IPS DF 4.7 (cell line): ENCODE results near the gene ARHGAP25.

ENCODE experiments used
- DNase-seq: peaks from one replicate; pipeline ENCODE4 v3.0.0-alpha.2; 2013; ENCODE audit warnings: low spot score; ENCODE audit errors: extremely low read depth

The ARHGAP25 gene

DNA sequence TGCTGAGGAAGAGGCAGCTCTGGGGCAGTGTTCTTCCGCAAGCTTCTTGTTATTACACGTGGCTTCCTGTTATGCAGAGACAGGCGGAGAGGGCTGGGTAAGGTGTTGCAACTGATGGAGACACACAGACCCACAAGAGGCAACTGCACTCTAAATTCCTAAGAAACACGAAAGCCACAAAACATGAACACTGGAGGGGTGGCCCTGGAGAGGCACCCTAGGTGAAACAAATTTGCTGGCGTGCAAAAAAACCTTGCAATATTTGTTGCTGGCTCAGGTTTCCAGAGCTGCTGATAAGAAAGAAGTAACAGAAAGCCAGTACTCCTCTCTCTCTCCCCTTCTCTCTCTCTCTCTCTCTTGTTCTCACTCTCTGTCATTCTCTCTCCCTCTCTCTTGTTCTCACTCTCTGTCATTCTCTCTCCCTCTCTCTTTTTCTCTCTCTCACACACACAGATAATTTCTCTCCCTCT lies 31.8 kb downstream of the ARHGAP25 start:
- DNase-seq = no peak

DNA sequence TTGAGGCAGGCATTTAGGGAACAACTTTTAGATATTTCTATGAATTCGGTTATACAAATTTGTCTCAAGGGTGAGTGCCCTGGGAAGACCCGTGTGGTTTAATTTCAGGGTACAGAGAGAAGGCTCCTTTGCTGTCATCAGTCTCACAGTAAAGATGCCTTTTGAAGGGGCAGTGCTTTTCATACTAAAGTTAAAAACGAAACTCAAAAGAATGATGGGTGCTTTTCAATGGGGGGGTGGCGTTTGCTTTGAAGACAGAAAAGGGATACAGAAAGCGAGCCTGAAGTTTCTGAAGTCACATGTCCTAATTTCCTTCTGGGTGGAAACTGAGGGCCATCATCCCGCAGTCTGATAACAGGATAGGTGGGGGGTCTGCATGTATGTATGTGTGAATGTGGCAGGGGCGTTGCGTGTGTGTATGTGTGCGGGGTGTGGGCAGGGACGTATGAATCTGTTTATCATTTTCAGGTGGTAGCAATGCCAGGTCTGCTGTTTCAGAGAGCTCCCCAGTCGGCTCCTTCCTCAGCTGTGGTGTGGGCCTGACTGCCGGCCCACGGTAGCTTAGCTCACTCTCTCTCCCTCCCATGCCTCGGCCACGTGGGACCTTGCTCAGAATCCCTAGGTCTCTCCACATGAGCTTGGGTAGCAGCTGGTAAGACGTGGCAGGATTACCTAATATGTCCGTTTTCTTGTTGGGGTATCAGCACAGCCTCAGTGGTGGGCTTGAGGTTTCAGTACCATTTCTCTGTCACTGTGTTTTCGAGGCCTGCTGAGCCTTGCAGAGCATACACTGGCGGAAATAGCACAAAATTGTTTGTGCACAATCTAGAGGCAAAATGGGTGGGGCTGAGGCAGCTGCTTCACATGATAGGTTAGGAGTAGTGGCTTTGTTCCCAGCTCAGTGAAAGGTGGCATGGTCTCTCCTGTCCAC lies 32.7 kb downstream of the ARHGAP25 start:
- DNase-seq = no peak

DNA sequence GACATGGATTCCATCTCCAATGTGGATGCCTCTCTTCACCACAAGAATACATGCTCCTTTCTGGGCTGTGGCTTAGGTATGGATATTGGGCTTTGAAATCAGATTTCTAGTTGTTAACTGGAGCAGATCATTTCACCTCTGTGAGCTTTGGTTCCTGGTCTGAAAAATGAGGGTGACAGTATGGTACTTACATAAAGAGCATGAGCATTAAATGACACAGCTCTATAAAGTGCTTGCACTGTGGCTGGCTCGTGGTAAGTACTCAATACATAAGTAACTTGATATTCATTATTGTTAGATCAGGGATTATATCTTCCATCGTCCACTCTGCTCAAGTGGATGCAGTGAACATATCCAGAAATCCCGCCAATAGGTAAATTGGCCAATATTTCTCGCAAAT lies 33.4 kb downstream of the ARHGAP25 start:
- DNase-seq = no peak

DNA sequence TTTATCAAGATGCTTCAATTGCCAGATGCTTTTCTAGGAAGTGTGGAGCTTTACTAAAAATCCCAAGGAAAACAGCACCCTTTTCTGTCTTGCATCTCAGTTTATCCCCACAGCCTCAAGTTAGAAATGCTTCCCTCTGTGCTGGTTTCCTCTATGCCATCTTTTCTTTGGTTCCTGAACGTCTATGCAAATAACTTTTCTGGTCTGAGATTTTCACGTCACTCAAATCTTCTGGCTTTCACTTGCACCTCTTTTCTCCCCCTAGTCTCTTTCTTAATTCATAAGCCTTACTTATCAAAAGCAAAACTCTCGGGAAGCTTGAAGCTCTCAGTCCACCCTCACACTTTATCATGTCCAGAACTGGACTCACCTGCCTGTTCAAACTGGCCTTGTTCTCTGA lies 33.9 kb downstream of the ARHGAP25 start:
- DNase-seq = no peak

DNA sequence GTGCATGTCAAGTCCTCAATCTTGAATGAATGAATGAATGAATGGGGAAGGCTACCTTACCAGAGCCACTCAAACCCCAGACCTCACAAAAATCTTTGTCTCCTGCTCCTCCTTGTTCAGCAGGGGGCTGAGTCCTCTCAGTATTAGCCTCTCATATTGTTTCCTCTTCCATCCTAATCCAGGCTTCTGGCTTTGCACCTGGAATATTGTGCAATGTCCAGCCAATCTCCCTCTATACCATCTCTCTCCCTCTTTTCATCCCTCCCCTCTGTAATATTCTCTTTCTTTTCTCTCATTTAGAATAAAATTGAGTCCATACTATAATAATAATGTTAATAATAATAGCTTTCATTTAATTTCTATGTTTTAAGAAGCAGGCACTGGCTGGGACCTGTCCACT lies 34.3 kb downstream of the ARHGAP25 start:
- no peak for DNase-seq

DNA sequence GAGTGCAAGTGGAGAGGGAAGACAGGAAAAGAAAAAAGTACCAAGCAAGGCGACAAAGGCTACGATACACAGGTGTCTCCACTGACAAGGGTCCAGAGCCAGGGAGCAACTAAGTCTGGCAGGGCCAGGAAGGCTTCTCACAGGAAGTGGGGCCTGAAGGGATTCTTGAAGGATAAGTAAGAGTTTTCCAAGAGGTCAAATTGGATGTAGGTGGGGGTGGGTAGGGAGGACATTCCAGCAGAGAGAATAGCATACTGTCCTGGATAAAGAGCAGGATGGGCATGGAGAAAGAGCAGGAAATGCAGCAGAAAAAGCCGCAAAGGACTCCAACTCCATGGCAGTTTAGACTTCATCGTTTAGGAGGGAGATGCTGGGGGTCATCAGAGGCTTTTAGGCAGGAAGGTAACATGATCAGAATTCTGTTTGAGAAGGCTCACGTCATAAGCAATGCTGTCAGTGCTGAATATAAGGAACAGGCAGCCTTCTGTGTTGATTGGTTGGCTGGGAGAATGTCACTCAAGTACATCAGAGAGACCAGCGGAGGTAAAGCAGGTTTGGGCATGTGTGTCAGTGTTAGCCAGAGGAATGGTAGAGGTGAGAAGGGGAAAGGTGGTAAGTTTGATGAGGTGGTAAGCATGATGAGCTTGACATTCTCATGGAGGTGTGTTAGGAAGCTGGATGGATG lies 35.1 kb downstream of the ARHGAP25 start:
- no peak for DNase-seq

DNA sequence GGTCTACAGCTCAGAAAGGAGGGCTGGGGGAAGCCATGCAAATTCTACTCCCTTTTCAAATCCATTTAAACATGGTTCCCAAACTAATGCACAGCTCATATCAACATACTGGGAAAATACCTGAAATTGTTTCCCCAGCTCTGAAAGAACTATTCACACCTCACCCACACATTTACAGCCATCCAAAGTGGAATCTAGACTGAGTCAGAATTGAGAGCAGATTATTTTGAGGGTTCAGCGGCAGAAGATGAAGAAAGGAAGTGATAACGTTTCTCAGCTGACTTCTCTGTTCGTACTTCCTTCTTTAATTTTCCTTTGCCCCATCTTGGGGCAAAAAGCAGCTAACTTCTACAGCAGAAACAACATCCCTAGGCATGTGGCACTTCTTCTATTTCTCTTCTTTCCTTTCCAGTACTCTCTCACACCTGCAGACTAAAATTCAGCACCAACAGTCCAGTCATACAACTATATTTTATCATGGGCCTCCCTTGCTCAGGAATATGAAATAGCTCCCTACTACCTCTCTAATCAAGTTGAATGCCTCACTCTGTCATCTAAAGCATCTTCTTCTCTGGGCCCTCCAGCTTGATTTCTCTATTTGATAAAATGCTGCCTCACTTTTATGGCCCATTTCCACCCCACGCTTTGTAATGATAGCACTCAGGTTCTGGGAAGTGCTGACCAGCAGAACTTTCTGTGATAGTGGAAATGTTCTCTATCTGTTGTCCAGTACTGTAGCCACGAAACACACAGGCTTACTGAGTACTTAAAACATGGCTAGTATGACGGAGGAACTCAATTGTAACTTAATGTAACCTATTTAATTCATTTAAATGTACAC lies 35.9 kb downstream of the ARHGAP25 start:
- DNase-seq = no peak

DNA sequence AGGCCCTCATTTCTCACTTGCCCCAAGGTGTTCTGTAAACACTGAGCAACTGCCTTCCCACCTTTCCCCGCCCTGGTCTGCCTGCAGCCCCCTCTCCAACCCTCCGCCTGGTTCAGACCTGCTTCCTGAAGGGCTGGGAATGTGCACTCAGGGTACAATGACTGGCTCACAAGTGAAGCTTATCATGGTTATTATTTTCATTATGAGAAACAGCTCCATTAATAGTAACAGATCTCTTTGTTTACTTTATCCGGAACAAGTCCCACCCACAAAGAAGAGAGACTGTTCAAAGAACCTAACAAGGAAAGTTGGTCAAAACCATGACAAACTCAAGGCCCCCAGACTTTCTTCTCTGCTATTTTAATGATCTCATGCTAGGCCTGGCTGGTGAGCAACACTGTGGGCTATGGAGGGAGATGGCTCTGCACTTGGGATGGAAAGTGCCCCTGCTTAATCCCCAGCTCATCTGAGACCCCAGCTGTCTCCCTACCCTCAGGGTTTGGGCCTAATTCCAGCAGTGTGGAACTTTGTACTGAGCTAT lies 36.7 kb downstream of the ARHGAP25 start:
- no peak for DNase-seq

DNA sequence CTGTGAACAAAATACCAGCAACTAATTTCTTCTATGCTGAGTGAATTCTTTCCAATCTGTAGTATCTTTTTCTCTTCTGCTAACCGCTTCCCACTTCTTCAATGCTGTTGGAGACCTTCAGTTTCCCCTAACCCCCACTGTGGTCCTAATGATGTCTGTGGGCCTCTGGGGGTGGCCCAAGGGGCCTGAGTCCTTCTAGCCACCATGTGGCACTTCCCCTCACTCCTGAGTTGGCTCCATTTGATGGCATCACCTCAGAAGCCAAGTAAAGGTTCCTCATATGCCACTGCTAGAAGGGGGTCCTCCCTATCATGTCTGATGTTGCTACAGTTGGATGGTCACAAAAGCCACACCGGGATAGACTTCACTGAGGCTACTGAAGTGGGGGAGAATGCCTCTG lies 37.5 kb downstream of the ARHGAP25 start:
- no peak for DNase-seq

DNA sequence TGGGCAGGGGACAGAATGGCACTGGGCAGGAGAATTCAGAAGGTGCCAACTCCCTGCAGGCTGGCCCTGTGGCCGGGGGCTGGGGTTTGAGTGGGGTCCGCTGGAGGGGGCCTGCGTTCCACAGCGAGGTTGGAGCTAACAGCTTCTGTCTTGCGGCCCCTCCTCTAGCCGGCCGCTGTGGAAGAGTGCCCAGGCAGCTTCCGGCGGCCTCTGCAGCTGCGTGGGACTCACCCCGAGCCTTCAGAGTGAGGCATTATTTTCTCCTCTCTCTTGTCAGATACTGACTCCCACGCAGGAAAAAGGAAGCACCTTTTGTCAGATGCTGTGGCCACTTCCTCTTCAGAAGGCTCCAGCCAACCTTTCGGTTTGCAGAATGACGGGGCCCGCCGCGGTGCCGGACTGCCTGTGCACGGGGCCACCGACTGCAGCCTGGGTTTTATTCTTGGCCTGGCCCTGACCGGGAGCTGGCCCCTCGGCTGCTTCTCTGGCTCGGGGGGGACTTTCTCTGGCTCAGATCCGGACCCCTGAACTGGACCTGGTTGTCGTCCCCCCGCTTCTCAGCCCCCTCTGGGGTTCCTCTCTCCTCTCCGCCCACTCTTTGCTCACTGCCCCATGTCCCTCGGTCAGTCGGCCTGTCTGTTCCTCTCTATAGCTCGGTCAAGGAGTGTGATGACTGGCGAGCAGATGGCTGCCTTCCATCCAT lies 40.1 kb downstream of the ARHGAP25 start:
- no peak for DNase-seq

DNA sequence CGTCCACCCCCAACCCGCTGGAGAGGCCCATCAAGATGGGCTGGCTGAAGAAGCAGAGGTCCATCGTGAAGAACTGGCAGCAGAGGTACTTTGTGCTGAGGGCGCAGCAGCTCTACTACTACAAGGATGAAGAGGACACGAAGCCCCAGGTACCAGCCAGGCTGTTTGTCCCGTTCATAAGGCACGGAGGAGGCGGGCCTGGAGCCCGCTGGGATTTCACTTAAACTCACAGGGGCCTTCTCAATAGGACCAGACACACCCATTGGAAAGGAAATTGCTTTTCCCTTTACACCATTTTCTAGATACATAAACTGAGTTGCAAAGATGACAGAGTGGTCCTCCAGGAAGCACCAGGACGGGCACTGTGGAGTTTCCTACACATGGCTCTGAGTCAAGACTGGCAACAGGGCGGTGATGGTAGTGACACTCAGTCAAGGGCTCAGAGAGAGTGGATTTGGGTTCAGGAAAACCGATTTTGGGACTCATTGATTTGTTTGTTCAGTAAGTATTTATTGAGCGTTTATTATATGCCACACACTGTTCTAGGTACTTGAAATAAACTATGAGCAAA lies 40.7 kb downstream of the ARHGAP25 start:
- DNase-seq = no peak

DNA sequence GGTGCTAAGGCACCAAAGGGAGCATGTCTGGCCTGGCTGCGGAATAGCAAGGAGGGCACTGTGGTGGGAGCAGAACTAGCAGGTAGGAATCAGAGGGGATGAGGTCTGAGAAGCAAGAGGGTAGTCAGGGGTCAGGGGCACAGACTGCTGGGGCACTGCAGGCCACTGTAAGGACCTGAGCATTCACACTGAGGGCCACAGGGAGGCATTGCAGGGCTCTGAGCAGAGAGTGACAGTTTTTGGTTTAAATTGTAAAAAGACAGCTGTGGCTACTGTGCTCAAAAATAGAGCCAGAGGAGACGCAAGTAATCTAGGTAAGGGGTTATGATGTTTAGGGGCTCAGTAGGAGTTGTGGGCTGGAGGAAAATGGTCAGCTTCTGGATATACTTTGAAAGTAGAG lies 41.5 kb downstream of the ARHGAP25 start:
- no peak for DNase-seq

DNA sequence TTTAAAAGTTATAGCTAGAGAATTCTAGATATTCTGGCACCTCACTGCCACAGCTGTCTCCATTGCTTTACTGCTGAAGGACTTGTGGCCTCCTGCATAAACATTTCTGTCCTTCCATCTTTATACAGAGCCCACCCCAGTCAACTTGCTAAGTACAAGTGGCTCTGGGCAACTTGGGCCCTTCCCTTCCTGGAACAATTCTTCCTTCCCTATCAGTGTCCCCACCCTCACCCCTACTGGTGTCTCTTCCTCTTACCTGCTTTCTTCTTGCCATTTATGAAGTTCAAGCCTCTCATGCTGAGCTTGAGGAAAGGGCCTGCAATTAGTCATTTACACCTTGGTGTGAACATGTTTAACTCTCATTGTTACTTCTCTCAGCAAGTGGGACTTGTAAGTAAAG lies 45.0 kb downstream of the ARHGAP25 start:
- DNase-seq = no peak

DNA sequence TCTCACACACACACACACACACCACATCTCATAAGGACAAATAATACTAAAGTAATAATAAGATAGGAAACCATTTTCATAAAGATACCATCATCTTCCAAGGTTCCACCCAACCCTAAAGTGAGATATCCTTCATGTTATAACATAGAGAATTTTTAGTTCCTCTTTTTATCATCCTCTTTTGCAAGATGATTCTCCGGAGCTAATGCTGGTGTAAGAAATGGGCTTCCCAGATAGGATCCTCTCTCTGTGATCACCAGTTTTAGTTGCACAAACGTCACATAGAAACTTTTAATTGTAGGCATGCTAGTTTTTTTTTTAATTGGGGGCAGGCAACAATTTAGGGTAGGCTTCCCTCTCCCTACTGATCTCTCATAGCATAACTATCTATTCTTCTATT lies 49.6 kb downstream of the ARHGAP25 start:
- DNase-seq = no peak

DNA sequence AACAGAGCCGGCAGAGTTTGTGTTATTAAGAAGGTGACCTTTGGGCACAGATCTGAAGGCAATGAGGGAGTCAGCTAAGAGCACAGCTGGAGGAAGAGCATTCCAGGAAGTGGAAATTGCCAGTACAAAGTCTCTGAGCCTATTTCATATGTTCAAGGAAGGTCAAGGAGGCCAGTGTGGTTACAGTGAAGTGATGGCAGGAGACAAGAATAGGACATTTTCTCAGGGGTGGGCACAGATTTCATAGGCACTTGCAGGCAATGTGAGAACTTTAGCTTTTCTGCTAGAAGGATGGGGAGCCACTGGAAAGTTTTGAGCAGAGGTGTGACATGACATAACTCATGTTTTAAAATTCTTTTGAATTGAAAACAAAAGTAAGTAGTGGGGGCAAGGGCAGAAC lies 50.3 kb downstream of the ARHGAP25 start:
- DNase-seq = no peak

DNA sequence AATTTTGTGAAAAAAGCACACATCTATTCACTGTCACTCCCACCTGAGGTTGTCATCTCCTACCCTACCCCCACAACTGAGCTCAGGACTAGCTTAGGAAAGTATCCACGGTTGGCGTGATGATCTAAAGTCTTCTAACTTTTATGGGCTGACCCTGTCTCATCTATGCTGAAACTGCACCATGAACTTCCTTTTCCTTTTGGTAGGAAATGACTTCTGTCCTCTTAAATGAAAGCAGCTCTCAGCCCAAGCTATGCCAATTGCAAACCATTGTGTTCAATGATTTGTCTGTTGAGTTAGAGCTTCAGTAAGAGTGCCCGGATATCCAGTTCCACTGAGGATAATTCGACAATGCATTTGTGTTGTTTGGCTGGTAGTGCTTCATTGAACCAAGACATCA lies 52.7 kb downstream of the ARHGAP25 start:
- DNase-seq = no peak

DNA sequence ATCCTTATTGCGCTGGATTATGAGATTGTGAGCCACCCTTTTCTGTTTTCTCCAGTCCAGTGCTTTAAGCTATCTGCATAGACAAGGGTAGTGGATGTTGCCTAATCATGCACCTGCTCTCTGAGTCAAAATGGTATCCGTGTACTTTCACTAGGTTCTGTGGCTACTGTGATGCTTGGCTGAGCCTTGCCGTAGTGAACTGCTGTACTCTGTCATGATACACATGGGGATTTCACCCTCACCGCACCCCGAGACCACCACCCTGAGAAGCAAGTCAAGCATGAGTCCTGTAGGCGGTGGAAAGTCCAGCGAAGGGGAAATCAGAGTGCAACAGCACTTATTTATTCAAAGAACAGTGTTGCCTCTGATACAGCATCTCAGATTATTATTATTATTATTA lies 55.0 kb downstream of the ARHGAP25 start:
- DNase-seq = no peak

DNA sequence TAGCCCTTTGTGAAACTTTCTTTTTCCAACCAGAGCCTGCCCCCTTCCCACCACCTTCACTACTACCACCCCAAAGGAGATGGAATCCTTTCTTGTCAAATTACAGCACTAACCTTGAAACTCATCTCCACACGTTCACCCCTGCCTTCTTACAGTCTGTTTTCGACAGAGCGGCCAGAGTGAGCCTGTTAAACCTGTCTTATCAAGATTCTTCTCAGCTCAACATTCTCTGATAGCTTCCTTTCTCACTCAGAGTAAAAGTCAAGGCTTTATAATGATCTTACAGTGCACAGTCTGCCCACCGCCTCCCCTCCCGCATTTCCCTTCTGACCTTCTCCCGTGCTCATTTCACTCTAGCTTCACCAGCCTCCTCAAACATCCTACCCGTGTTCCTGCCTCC lies 56.0 kb downstream of the ARHGAP25 start:
- DNase-seq = no peak

DNA sequence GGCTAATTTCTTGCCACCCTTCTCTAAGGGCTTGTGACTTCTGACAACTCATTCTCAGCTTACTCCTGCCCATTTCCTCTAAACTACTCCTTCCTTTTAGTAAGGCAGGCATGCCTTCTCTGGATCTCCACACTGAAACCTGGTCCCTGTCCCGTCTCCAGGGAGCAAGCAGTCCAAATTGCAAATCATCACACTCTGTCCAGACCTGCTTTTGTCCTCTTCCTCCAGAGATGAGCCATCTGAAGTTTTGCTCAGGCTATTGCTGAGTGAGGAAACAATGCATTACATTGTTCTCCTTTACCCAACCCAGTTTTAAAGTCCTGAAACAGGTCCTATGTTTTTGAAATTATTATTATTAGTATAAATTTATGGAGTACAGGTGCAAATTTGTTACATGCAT lies 57.3 kb downstream of the ARHGAP25 start:
- no peak for DNase-seq

DNA sequence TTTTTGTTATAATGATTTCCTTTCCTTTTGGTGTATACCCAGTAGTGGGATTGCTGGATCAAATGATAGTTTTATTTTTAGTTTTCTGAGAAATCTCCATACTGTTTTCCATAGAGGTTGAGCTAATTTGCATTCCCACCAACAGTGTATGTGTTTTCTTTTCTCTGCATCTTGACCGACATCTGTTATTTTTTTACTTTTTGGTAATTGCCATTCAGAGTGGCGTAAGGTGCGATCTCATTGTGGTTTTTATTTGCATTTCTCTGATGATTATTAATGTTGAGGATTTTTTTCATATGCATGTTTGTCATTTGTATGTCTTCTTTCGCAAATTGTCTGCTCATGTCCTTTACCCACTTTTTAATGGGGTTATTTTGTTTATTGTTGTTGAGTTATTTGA lies 58.1 kb downstream of the ARHGAP25 start:
- no peak for DNase-seq
